HG03558 (cell line): Measurements from ENCODE around the gene NT5C1A.

Source experiments
- ATAC-seq: cut with Tn5 transposase; IDR thresholded peaks from one replicate; pipeline ENCODE4 v1.9.1; 2021; ENCODE audit warnings: moderate number of reproducible peaks; ENCODE audit not compliant: unreplicated experiment; ENCODE audit errors: extremely low read depth

The NT5C1A gene

DNA sequence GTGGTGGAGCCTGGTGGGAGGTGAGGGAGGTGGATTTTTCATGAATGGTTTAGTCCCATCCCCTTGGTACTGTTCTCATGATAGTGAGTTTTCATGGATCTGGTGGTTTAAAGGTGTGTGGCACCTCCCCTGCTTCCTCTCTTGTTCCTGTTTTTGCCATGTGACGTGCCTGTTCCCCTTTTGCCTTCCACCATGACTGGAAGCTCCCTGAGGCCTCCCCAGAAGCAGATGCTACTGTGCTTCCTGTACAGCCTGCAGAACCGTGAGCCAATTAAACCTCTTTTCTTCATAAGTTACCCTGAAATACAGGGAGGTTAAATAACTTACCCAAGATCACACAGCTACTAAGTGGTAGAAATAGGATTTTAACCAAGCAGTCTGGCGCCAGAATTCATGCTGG, 28.2 kb downstream of the NT5C1A start:
- no peak for ATAC-seq

DNA sequence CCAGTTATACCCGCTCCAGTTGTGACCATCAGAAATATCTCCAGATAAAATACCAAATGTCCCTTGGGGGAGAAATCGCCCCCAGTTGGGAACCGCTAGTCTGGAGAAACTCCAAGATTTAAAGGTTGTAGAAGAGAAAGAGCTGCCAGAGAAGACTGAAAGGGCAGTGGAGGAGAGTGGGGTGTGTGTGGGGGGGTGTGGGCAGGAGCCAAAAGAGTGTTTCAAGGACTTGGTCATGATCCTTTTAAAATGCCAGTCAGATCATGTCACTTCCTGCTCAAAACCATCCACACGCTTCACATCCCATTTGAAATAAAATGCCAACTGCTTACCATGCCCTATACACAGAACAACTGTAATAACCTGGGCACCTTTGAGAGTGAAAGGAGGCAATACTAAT, 29.1 kb downstream of the NT5C1A start:
- ATAC-seq, result no peak

DNA sequence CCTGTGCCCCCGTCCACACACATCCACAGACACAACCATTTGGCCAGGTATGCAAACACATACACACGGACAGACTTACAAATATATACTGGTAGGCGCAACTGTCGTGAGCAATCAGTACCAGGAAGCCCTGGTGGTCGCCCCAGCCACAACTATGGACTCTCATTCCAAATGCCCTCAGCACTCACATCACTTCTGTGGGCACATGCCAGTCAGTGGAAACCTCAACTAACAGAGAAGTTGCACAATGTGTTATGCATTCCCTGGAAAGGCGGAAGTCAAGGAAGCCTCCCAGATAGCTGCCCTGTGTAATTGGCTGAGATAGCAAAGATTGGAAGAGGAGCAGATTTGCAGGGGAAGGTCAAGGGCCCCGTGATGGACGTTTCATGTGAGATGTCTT, 31.0 kb downstream of the NT5C1A start:
- no peak for ATAC-seq

DNA sequence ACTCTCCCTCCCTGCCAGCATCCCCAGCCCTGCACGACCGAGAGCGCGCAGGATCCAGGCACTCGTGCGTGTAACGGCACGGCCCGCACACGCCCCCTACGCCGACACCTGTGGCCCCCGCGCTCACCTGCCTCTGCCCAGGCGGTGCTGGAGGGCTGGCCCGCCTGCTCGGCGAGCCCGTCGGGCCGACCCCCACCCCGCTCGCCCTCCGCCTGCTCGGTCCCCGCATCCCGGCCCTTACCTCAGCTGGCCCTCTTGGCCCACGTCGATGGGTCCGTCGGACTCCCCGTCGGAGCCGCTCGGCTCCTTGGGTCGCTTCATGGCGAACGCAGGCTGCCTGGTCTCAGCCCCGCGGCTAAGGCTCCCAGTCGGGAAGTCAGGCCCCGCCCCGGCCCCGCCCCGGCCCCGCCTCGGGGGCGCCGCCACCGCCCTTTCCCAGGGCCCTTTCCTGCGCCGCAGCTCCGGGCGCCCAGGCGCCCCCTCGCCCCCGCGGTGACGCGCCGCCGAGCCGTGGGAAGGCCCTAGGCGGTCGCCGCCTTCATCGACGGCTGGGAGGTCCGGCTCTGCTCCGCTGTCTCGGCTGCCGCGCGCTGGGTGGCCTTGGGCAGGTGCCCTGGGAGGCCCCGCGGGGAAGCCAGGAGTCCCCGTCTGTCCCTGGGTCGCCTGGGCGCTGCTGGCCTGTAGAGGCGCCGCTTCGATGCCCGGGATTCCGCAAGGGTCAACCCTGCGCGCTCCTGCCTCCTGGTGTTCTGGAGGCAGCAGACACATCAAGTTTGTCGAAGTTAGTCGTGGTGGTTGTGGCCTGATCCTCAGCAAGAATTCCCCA, 32.4 kb downstream of the NT5C1A start, which contains the start of gene HEYL:
Gene HEYL (minus strand): TSS at position 339 of the 826 bp plus-strand sequence. CDS start 18 bp downstream, at position 321.
- ATAC-seq, result no peak

DNA sequence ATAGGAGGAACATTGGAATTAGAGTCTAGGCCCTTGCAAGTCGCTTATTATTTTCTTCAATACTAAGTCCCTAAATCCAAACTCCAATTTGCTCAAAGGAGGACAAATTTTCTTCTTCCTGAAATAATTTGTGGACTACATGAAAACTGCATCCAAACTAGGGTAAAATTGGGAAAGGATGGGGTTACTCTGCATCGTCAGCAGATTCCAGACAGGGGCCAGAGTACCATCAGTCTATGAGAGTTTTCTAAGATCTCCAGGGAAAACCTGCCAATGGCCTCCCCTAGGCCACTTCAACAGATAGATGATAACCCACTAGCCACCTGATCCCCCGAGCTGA, 33.0 kb downstream of the NT5C1A start:
- no peak for ATAC-seq

DNA sequence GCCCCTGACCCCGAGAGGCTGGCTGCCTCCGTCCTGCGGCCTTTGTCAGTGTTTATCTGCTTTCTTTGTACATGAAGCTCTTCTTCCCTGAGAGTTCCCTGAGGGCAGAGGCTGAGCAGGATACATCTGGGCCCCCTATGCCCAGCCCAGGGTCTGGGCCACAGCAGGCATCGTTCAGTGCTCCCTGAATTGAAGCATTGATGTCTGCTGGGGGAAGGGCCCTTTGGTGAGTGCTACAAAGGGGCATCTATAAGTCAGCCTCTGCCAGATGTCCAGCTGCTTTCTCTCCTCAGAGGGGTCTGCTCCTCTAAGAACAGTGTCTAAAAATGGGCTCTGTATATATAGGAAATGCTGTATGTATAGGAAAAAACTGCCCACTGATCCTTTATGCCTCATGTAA, 34.5 kb downstream of the NT5C1A start:
- no peak for ATAC-seq

DNA sequence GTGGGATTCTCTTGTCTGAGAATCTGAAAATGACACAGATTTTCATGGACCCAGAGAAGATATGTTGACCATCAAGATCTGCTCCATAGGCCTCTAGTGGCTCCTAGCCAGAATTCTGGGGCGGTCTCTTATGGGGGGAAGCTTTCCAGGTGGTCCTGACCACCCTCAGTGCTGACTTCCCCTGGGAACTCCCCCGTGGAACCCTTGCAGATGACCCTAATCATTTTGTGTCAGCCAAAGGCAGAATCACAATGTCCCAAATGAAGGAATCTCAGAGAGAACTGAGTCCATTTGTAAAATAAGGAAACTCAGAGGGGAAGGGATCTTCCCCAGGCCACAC, 36.1 kb downstream of the NT5C1A start:
- no peak for ATAC-seq

DNA sequence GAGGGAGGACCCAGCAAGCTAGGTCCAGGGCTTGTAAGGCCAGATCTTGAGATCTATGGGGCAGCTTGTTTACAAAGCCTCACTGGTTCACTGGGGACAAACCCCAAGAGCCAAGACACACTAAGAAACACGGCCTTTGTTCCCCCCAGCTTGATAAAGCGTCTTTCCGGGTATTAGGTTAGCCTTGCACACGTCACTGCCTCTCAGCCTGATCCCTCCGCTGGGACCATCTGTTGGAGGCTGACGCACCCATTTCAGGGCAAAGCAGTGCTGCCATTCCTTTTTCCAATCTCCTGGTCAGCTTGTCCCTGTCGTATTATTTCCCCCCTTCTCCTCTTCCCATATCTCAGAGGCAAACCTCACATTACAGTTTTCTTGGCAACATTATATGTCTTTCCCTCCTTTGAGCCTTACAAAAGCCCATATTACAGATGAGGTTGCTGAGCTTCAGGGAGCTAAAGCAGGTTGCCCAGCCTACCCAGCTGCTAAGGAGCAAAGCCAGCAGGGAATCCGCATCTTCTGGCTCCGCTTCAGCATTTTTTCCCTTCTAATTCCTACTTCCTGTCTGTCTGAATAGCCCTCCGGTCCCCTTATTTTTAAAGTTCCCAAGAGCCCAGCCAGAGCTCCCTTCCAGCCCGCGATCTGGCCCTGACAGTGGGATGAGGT, 36.6 kb downstream of the NT5C1A start:
- ATAC-seq, result no peak

DNA sequence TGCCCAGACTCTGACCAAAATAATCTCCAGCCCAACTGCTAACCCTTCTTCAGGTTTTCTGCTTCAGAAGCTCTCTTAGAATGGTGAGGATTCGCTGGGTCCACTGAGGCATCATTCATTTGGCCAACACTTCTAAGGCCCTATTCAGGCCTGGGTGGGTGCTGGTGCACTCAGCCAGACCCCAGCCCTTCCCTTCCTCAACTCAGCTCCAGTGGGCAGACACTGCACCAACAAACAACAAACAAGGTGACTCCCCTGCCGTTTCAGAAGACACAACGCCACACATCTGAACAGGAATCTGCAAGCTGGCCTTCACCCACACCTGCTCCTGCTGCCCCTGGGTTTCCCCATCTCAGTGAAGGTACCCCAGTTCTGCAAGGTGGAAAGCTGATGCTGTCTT, 38.5 kb downstream of the NT5C1A start:
- ATAC-seq, result no peak

DNA sequence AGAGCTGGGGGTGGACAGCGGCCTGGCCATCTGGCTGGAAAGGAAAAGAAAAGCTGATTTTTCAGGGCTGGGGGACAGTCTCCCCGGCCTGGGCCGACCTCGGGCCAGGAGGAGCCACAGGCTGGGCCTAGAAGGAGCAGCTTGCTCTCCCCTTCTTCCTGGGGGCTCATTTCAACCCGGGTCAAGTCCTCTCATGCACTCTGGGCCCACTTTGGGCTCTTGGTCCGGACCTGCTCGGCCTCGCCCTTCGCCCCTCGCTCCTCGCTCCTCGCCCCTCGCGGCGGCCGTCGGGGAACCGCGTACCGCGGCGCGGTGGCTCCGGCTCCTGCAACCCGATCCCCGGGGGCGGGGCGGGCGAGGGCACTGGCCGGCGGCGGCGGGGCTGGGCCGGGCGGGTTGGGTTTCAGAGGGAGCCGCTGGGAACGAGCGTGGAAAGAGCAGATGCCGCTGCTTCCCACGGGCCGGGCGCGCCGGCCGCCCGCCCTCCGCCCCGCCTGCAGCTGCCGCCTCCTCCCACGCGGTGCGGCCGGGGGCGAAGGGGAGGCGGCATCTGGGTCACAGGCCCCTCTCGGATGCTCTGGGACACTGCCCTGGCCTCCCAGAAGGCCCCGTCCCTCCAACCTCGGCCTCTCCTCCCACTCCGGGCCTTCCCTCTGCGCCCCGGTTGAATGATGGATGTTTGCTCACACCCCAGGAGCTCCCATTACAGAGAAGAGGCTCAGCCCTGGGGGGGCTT, 39.1 kb downstream of the NT5C1A start:
- ATAC-seq, result no peak

DNA sequence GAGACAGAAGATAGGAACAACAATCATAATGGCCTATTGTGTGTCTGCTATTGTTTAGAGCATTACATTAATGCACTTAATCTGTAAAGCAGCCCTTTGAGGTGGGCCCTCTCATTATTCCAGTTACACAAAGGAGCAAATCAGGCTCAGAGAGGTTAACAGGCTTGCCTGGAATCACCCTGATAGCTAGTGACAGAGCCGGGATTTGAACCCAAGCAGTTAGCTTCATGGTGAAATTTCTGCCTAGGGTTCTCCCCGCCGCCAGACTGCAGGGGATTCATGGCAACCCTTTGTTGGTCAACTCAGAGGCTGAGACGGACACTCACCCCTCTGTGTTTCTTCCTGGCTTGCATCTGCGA, 39.6 kb downstream of the NT5C1A start:
- no peak for ATAC-seq

DNA sequence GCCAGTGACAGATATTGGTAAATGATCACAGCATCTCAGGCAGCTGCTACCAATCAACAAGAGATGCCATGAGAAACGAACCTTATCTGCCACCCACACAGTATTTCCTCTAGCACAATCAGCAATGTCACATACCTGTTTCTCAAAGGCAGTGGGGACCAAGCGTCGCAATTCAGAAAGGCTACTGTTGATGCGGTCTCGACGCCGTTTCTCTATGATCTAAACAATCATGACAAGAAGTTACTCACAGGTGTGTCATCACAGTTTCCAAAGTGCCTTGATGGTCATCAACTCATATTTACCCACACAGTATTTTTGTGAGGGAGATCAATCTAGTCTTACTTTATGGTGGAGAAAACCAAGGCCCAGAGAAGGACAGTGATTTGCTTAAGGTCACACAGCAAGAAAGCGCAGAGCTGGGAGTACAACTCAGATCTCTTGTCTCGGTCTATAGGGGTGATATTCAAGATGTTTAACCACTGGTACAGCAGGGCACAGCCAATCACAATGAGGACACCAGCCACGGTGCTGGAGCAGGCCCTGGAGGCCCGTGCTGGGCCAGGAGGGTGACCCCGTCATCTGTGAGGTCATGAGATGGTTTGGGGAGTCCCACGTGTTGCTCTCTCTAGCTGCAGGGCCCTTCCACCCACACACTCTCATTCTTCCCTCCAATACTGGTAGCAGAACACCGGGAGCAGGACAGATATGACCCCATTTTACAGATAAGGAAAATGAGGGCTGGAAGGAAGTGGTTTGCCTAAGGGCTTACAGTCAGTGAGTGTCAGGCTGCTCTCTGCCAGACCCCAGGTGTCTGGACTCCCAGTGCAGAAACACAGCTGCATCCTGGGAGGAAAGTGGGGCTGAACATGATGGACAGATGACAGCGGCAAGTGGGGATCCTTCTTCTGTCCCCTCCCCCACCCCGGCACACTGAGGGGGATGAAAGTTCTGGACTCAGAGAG, 40.3 kb downstream of the NT5C1A start:
- no peak for ATAC-seq

DNA sequence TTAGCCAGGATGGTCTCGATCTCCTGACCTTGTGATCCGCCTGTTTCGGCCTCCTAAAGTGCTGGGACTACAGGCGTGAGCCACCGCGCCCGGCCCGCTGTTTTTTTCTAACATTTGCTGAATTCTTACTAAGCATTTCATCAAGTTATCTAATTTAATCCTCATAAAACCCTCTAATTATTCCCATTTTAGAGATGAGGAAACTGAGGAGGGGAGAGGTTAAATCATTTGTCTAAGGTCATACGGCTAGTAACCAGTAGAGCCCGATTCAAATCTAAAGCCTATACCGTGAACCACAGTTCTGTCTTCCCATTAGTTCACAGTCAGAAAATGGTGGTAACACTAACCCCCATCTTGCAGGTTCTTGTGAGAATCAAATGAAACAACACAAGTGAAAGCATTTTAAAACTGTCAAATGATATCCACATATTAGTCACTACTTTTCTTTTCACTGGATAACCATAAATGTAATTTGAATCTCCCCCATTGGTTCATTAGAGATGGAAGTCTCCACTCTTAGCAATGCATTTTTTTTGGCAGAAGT, 43.0 kb downstream of the NT5C1A start:
- ATAC-seq, result no peak

DNA sequence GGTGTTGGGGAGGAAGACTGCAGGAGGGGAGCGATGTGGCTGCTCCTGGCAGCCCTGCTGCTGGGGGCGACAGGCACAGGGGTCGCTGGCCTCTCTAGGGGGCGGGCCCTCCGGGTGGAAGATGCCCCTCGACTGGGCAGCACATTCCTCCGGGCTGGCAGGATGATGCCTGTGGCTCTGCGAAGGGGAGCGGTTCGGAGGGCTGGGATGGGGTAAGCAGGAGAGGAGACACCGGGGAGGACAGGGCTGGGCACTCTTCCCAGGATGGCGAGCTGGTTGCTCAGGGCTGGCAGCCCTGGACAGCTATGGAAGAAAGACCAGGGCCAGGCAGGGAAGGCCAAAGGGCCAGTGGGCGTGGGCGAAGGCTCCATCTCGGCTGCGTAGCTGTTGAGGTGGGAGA, 45.3 kb downstream of the NT5C1A start:
- no peak for ATAC-seq

DNA sequence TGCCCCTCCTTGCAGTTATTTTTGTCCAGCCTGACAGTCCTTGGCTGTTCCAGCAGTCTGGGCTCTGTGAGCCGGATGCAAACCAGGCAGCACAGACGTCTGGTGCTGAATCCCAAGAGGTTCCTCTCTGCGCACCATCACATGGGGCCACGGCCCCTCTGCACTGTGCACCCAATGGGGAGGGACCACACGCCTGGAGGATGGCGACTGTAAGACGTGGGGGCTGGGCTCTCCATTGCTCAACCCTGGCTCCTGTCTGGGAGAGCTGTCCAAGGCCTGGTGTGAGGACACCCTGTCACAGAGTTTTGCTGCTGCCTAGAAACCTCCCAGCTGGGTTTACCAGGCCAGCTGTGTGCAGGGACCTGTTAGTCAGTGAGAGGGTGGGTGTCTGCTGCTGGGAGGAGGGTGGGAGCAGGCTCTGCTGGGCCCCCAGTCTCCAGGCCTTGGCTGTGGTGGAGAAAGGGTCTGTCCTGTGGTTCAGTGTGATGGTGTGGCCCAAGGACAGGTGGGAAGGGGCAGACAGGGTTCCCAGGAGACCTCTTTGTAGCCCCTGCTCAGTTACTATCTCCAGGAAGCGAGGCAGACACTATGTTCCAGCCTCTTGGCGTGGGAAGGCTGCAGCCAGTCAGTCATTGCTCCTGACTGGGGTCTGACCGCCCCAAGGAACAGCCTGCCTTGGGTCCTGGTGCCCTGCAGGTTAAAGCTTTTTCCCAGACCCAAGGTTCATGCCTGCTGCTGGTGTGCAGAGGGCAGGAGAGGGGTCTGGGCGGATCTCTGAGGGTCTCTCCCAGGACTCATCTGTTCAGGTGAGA, 46.2 kb downstream of the NT5C1A start:
- ATAC-seq, result no peak

DNA sequence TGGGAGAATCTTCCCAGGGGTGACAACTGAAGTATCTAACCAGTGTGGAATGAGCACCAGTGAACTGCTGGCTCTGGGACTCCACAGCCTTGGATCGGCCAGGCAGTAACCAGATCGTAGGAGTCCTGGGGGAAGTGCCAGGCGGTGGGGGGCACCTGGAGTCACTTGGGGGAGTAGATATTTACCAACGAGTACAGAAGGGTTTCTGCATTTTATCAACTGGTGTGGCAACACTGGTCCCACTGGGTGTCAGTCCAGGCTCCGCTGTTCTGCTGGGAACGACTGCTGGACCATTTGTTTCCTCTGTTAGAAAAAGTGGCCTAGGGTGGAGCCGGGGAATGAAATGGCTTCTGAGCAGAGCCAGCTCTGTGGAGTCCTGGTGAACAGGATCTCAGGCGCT, 46.9 kb downstream of the NT5C1A start:
- ATAC-seq, result no peak

DNA sequence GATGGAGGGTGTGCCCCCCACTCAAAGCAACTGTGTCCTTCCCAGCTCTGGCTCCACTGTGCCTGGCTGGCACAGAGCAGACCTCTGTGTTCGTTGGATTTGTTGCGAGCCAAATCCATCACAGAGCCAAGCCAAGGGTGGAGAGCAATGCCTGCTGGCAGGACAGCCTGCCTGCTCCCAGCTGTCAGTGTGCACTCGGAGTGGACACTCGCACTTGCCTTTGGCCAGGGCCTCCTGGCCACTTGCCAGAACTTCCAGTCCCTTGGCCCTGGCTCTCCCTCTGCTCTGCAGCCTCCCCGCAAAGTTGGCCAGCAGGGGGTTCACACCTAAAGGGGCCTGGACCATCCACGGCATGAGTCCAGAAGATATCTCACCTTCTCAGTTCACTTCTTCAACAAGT, 48.9 kb downstream of the NT5C1A start:
- no peak for ATAC-seq

DNA sequence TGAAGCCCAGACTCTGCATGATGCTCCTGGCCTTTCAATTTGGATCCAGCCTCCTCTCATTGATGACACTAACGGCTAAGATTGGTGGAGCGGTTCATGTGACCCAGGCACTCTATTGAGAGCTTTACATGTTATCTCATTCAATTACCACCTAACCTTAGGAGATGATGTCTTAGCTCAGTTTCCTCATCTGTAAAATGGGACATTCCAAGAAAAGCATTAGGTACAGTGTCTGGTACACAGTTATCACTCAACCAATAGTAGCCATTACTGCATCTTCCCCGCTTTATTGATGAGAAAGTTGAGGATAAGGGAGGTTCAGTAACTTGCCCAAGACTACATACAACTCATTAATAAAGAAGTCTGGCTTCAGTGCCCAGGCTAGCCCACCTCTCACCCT, 49.5 kb downstream of the NT5C1A start:
- no peak for ATAC-seq

DNA sequence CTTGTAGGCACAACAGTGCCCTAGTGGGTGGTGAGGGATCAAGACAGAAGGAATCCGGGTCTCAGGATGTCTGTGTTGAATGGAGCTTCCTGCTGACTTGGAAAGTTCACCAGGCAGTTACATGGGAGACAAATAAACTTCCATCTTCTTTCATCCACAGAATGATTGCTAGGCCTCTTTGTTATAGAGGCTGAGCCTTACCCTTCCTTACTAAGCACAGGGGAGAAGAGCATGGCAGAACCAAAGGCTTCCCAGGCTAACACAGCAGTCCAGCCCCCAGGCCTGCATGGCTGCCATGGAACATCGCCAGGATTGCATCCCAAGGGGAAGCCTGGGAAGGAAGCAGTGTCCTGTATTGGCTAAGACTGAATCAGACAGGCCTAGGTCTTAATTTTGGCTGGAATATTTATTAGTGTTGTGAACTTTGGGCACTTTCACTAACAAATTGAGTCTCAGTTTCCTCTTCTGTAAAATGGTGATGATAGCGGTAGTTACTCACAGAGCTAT, 51.2 kb downstream of the NT5C1A start:
- no peak for ATAC-seq
